Adrenal gland (tissue), 5 donors: Measurements from ENCODE around the gene TIGD3.

Experiments used
- POLR2A ChIP-seq, 2 donors: fragments of 450-650 bp; IDR thresholded peaks; one replicate each; pipeline ENCODE4 v1.6.1; 2017; ENCODE audit warnings: antibody characterized with exemption in 2 of 2, mild to moderate bottlenecking in 2 of 2, moderate library complexity in 1 of 2
- TF ChIP-seq, protein P1 (sequence below), 6 experiments: fragments of 450-650 bp in 4 of 6; fragments of 200-600 bp in 2 of 6; sonication (generic) in 1 of 6; IDR thresholded peaks; 1 replicate in 5 of 6; 2 replicates in 1 of 6; pipeline versions ENCODE4 v1.5.1 to v1.8.0; 2016 to 2021; ENCODE audit warnings: antibody characterized with exemption in 6 of 6, mild to moderate bottlenecking in 2 of 6, moderate library complexity in 1 of 6
- donor health status: DM: no; HTN: no; CAD: no.

- TF ChIP-seq, protein P1, sequence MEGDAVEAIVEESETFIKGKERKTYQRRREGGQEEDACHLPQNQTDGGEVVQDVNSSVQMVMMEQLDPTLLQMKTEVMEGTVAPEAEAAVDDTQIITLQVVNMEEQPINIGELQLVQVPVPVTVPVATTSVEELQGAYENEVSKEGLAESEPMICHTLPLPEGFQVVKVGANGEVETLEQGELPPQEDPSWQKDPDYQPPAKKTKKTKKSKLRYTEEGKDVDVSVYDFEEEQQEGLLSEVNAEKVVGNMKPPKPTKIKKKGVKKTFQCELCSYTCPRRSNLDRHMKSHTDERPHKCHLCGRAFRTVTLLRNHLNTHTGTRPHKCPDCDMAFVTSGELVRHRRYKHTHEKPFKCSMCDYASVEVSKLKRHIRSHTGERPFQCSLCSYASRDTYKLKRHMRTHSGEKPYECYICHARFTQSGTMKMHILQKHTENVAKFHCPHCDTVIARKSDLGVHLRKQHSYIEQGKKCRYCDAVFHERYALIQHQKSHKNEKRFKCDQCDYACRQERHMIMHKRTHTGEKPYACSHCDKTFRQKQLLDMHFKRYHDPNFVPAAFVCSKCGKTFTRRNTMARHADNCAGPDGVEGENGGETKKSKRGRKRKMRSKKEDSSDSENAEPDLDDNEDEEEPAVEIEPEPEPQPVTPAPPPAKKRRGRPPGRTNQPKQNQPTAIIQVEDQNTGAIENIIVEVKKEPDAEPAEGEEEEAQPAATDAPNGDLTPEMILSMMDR (IDR thresholded peaks at IDR 0.05): no peak
- no peak for TF ChIP-seq POLR2A (IDR thresholded peaks at IDR 0.05)
Measured at GRCh38 chr11:65398362-65398910, 43.9 kb downstream of the TIGD3 start.
